Measurements from ENCODE around the gene SLC26A5.

The SLC26A5 gene

GRCh38 chr7:103347507-103348267, 98.3 kb downstream of the SLC26A5 start, which contains the start of gene PSMC2:
Gene PSMC2 (plus strand): TSS chr7:103347643. CDS start chr7:103347712, 69 bp downstream.
- peak; percentile 92 for DNase-seq

- no peak for DNase-seq
These were observed 99.6 kb downstream of the SLC26A5 start for GRCh38 chr7:103346396-103346795.

- peak; percentile 87 for DNase-seq
These were observed 101.4 kb downstream of the SLC26A5 start, which contains the start of gene DNAJC2 for GRCh38 chr7:103344453-103345149. Gene DNAJC2 (minus strand): TSS chr7:103344767. CDS start chr7:103344622, 145 bp downstream.

- DNase-seq, result peak; percentile 30
These were observed 102.1 kb downstream of the SLC26A5 start for GRCh38 chr7:103343758-103344452.

- DNase-seq, result no peak
These were observed 102.7 kb downstream of the SLC26A5 start for GRCh38 chr7:103343332-103343731.

GRCh38 chr7:103341466-103341865, 104.5 kb downstream of the SLC26A5 start:
- no peak for DNase-seq

- DNase-seq, result no peak
These were observed 107.1 kb downstream of the SLC26A5 start for GRCh38 chr7:103338864-103339263.

GRCh38 chr7:103336761-103337160, 109.2 kb downstream of the SLC26A5 start:
- DNase-seq, result no peak

- no peak for DNase-seq
These were observed 120.3 kb downstream of the SLC26A5 start for GRCh38 chr7:103325744-103326143.
